ENCODE measurements around the gene PODXL.

The PODXL gene

GRCh38 chr7:131537571-131537978, 18.9 kb downstream of the PODXL start:
- Histone ChIP-seq H3K79me2 (ENCODE audit: control insufficient read depth, insufficient read depth, low read length, unreplicated experiment) (peaks cover 3% of the 10 kb centered on the region), H3K27me3 (ENCODE audit: insufficient read depth, low read length) (no peaks in the 10 kb centered on the region), H3K4me3 (ENCODE audit: low read depth, low read length) (no peak overlapping the region), H3K4me1 (ENCODE audit: control insufficient read depth, insufficient read depth, low read length, unreplicated experiment) (peaks cover 16% of the 10 kb centered on the region), H3K27ac (ENCODE audit: low read depth, low read length) (no peak overlapping the region), H2AFZ (ENCODE audit: low read length, unreplicated experiment) (no peak overlapping the region), H3K36me3 (ENCODE audit: insufficient read depth, low read length) (no peaks in the 10 kb centered on the region)

DNA sequence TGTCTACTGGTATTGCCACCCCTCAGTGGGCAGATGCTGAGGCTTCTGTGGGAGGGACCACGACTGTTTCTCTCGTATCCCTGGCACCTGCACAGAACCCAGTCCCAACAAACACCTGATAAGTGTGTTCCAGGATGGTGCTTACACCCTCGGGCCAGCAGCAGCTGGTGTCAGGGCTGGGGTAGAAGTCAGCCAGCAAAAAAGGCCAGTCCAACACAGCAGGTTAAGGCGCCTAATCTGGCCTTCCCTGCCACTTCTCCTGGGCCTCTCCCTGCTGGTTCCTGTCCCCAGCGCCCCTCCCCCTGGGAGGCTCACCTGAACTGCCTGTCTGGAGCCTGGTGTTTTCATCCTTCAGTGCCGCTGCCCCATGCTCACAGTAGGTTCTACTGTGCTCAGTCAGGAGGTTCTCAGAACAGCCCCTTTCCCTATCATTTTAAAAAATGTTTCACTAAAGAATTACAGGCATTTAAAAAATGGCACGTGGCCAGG, 20.0 kb downstream of the PODXL start:
- H3K27ac ChIP-seq (ENCODE audit: low read depth, low read length): no peak overlapping the region
- H3K79me2 ChIP-seq (ENCODE audit: control insufficient read depth, insufficient read depth, low read length, unreplicated experiment): peaks cover 3% of the 10 kb centered on the region
- no peaks in the 10 kb centered on the region for H3K27me3 ChIP-seq (ENCODE audit: insufficient read depth, low read length)
- H2AFZ ChIP-seq (ENCODE audit: low read length, unreplicated experiment): no peak overlapping the region
- H3K4me1 ChIP-seq (ENCODE audit: control insufficient read depth, insufficient read depth, low read length, unreplicated experiment): peaks cover 16% of the 10 kb centered on the region
- no peaks in the 10 kb centered on the region for H3K36me3 ChIP-seq (ENCODE audit: insufficient read depth, low read length)
- H3K4me3 ChIP-seq (ENCODE audit: low read depth, low read length): no peak overlapping the region

DNA sequence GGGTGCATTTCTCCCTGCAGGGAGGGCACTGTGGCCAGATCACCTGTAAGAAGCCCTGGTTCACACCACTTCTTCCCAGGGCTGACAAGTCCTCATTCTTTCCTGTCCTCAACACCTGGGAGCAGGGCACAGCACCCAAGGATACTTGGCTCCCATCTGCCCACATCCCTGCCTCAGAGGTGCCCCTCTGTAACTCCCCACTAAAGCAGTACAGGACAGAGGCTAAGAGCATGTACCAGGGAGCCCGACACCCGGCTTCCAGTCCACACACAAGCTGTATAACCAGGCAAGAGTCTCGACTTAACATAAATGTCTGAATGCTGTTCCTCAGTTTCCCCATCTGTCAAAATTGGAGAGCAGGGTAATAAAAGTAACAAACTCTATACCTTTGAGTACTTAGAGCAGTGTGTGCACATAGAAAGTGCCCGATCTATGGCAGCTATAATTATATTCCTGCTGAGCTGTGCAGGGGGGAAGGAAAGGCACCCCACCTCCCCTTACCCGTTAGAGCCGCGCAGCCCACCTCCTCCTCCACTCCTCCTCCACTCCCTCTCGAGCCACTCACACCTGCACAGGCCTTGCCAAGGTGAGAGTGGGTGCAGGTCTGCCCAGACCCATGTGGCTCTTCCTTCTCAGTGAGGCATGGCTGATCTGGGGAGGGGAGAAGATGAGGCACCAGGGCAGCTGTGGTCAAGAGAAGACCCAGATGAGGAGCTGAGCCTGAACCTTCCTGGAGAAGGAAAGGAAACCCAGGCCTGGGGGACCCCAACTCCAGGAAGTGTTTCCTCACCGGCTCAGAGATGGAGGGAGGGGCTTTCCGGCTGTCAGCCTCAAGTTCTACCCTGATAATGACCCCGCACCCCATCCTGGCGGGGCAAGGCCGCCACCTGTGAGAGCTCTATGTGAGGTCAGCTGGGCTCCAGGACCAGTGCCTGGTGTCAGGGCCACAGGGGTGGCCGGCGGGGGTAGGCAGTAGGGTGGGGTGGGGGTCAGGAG, 22.6 kb downstream of the PODXL start:
- Histone ChIP-seq H2AFZ (ENCODE audit: low read length, unreplicated experiment) (no peak overlapping the region), H3K36me3 (ENCODE audit: insufficient read depth, low read length) (no peaks in the 10 kb centered on the region), H3K4me3 (ENCODE audit: low read depth, low read length) (no peak overlapping the region), H3K27ac (ENCODE audit: low read depth, low read length) (no peak overlapping the region), H3K27me3 (ENCODE audit: insufficient read depth, low read length) (no peaks in the 10 kb centered on the region), H3K4me1 (ENCODE audit: control insufficient read depth, insufficient read depth, low read length, unreplicated experiment) (peaks cover 13% of the 10 kb centered on the region), H3K79me2 (ENCODE audit: control insufficient read depth, insufficient read depth, low read length, unreplicated experiment) (no peaks in the 10 kb centered on the region)

DNA sequence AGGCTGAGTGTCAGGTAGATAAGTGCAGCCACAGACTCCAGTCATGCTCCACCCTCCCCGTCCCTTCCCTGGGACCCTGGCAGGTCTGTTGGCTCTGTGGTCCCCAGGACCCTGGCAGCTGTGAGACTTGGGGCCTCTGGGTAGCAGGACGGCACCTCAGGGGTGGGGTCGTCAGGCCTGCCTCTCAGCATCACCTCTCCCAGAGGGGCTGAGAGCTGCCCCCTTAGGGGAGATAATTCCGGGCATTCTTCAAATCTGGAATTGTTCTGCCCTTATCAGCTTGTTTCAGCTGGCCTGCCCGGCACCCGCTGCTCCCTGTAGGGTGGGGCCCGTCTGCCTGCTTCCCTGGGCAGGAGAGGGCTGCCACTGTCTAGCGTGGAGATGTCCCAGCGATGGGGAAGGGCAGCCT, 23.3 kb downstream of the PODXL start:
- Histone ChIP-seq H3K4me3 (ENCODE audit: low read depth, low read length) (no peak overlapping the region), H3K36me3 (ENCODE audit: insufficient read depth, low read length) (no peaks in the 10 kb centered on the region), H3K4me1 (ENCODE audit: control insufficient read depth, insufficient read depth, low read length, unreplicated experiment) (peaks cover 6% of the 10 kb centered on the region), H2AFZ (ENCODE audit: low read length, unreplicated experiment) (no peak overlapping the region), H3K79me2 (ENCODE audit: control insufficient read depth, insufficient read depth, low read length, unreplicated experiment) (no peaks in the 10 kb centered on the region), H3K27ac (ENCODE audit: low read depth, low read length) (no peak overlapping the region), H3K27me3 (ENCODE audit: insufficient read depth, low read length) (no peaks in the 10 kb centered on the region)

- no peaks in the 10 kb centered on the region for H3K36me3 ChIP-seq (ENCODE audit: insufficient read depth, low read length)
- H3K4me1 ChIP-seq (ENCODE audit: control insufficient read depth, insufficient read depth, low read length, unreplicated experiment): peaks cover under 1% of the 10 kb centered on the region
- H3K27me3 ChIP-seq (ENCODE audit: insufficient read depth, low read length): no peaks in the 10 kb centered on the region
- H2AFZ ChIP-seq (ENCODE audit: low read length, unreplicated experiment): no peak overlapping the region
- H3K79me2 ChIP-seq (ENCODE audit: control insufficient read depth, insufficient read depth, low read length, unreplicated experiment): no peaks in the 10 kb centered on the region
- no peak overlapping the region for H3K27ac ChIP-seq (ENCODE audit: low read depth, low read length)
- H3K4me3 ChIP-seq (ENCODE audit: low read depth, low read length): no peak overlapping the region
Observed at GRCh38 chr7:131532570-131533091, 23.8 kb downstream of the PODXL start.

DNA sequence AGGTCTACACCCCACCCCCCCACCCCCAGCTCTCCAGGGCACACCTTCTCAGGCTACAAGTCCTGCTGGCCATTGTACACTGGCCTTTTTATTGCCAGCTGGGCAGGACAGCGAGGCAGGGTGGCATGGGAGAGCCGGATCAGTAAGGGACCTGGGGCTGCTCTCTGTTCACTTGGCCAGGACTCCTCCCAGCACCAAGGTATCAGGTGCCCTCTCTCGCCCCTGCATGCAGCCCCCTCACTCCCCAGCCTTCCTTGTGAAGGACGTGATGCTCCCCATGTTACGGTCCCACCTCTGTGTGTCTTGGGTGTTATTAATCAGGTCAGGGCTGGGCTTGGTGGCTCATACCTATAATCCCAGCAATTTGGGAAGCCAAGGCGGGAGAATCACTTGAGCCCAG, 26.3 kb downstream of the PODXL start:
- H3K4me1 ChIP-seq (ENCODE audit: control insufficient read depth, insufficient read depth, low read length, unreplicated experiment): peaks cover 3% of the 10 kb centered on the region
- no peaks in the 10 kb centered on the region for H3K79me2 ChIP-seq (ENCODE audit: control insufficient read depth, insufficient read depth, low read length, unreplicated experiment)
- H3K27ac ChIP-seq (ENCODE audit: low read depth, low read length): no peak overlapping the region
- no peak overlapping the region for H2AFZ ChIP-seq (ENCODE audit: low read length, unreplicated experiment)
- no peaks in the 10 kb centered on the region for H3K36me3 ChIP-seq (ENCODE audit: insufficient read depth, low read length)
- no peaks in the 10 kb centered on the region for H3K27me3 ChIP-seq (ENCODE audit: insufficient read depth, low read length)
- H3K4me3 ChIP-seq (ENCODE audit: low read depth, low read length): no peak overlapping the region

DNA sequence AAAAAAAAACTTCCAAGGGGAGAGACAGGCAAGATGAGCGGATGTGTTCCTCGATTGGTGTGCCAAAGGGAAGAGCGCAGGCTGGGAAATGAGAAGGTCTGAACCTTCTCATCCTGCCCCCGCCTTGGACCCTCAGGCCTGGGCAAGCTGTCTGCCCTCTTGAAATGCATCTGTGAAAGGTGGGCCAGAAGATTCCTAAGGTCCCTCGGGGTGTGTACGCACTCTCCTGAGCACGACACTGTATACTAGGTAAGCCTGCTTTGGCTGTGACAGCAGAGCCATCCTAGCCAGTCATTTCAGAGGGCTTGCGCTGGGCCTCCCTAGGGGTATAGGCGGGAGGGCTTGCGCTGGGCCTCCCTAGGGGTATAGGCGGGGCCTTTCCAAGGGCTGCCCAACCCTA, 26.8 kb downstream of the PODXL start:
- H3K36me3 ChIP-seq (ENCODE audit: insufficient read depth, low read length): no peaks in the 10 kb centered on the region
- no peak overlapping the region for H3K27ac ChIP-seq (ENCODE audit: low read depth, low read length)
- peaks cover 3% of the 10 kb centered on the region for H3K4me1 ChIP-seq (ENCODE audit: control insufficient read depth, insufficient read depth, low read length, unreplicated experiment)
- no peaks in the 10 kb centered on the region for H3K79me2 ChIP-seq (ENCODE audit: control insufficient read depth, insufficient read depth, low read length, unreplicated experiment)
- no peaks in the 10 kb centered on the region for H3K27me3 ChIP-seq (ENCODE audit: insufficient read depth, low read length)
- H2AFZ ChIP-seq (ENCODE audit: low read length, unreplicated experiment): no peak overlapping the region
- H3K4me3 ChIP-seq (ENCODE audit: low read depth, low read length): no peak overlapping the region

- Histone ChIP-seq H3K4me3 (ENCODE audit: low read depth, low read length) (no peak overlapping the region), H3K79me2 (ENCODE audit: control insufficient read depth, insufficient read depth, low read length, unreplicated experiment) (no peaks in the 10 kb centered on the region), H3K36me3 (ENCODE audit: insufficient read depth, low read length) (no peaks in the 10 kb centered on the region)
Observed at GRCh38 chr7:131529179-131529578, 27.2 kb downstream of the PODXL start.

GRCh38 chr7:131527456-131527855, 29.0 kb downstream of the PODXL start:
- Histone ChIP-seq H3K79me2 (ENCODE audit: control insufficient read depth, insufficient read depth, low read length, unreplicated experiment) (no peaks in the 10 kb centered on the region), H3K27ac (ENCODE audit: low read depth, low read length) (no peak overlapping the region)

More at GRCh38 chr7:131529179-131529578, 27.2 kb downstream of the PODXL start:
- peaks cover 3% of the 10 kb centered on the region for H3K4me1 ChIP-seq (ENCODE audit: control insufficient read depth, insufficient read depth, low read length, unreplicated experiment)
- no peaks in the 10 kb centered on the region for H3K27me3 ChIP-seq (ENCODE audit: insufficient read depth, low read length)
- no peak overlapping the region for H3K27ac ChIP-seq (ENCODE audit: low read depth, low read length)
- no peak overlapping the region for H2AFZ ChIP-seq (ENCODE audit: low read length, unreplicated experiment)

DNA sequence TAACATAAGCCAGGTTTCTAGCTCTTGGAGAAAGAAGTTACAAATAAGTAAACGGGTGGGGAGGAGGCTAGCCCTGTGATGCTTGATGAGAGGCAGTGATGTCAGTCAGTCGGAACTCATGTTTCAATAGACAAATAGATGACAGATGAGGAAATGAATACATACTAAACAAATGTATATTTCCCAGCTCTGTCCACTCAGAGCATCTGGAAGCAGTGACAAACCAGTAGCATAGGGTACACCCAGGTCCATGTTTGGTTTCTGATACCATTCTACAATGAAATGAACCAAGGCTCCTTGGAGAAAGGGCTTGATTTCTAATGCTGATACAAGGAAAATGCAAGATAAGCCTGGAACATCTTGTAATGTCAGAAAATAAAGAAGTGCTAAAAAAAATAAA, 30.6 kb downstream of the PODXL start:
- peaks cover 9% of the 10 kb centered on the region for H3K4me1 ChIP-seq (ENCODE audit: control insufficient read depth, insufficient read depth, low read length, unreplicated experiment)
- H3K36me3 ChIP-seq (ENCODE audit: insufficient read depth, low read length): no peaks in the 10 kb centered on the region
- no peak overlapping the region for H3K4me3 ChIP-seq (ENCODE audit: low read depth, low read length)
- no peaks in the 10 kb centered on the region for H3K79me2 ChIP-seq (ENCODE audit: control insufficient read depth, insufficient read depth, low read length, unreplicated experiment)
- no peaks in the 10 kb centered on the region for H3K27me3 ChIP-seq (ENCODE audit: insufficient read depth, low read length)
- H2AFZ ChIP-seq (ENCODE audit: low read length, unreplicated experiment): peak overlapping the region; percentile 50
- no peak overlapping the region for H3K27ac ChIP-seq (ENCODE audit: low read depth, low read length)

More at GRCh38 chr7:131527456-131527855, 29.0 kb downstream of the PODXL start:
- H3K27me3 ChIP-seq (ENCODE audit: insufficient read depth, low read length): no peaks in the 10 kb centered on the region
- no peak overlapping the region for H3K4me3 ChIP-seq (ENCODE audit: low read depth, low read length)
- H3K4me1 ChIP-seq (ENCODE audit: control insufficient read depth, insufficient read depth, low read length, unreplicated experiment): peaks cover 9% of the 10 kb centered on the region
- H3K36me3 ChIP-seq (ENCODE audit: insufficient read depth, low read length): no peaks in the 10 kb centered on the region
- H2AFZ ChIP-seq (ENCODE audit: low read length, unreplicated experiment): no peak overlapping the region

- Histone ChIP-seq H3K4me3 (ENCODE audit: low read depth, low read length) (no peak overlapping the region), H3K27ac (ENCODE audit: low read depth, low read length) (no peak overlapping the region), H3K36me3 (ENCODE audit: insufficient read depth, low read length) (no peaks in the 10 kb centered on the region), H3K79me2 (ENCODE audit: control insufficient read depth, insufficient read depth, low read length, unreplicated experiment) (no peaks in the 10 kb centered on the region), H2AFZ (ENCODE audit: low read length, unreplicated experiment) (no peak overlapping the region), H3K27me3 (ENCODE audit: insufficient read depth, low read length) (no peaks in the 10 kb centered on the region), H3K4me1 (ENCODE audit: control insufficient read depth, insufficient read depth, low read length, unreplicated experiment) (peaks cover 9% of the 10 kb centered on the region)
Observed at GRCh38 chr7:131524703-131525102, 31.7 kb downstream of the PODXL start.
